ENCODE data around the gene CAMLG. TPM values are rescaled to one million over a fixed set of nuclear protein-coding genes. Genes with fewer than 3 reads are reported as not detected.

The CAMLG gene
- total and polyA plus RNA-seq, 9 of the 15 experiments (the other 6 are each of a cell fraction or from before 2014, with no cell fraction given), result 11.3 to 22.0 (median 16.3) TPM

GRCh38 chr5:134758504-134759341, 20.4 kb downstream of the CAMLG start, which contains the start of gene DDX46 (continued):
- peak; percentile 45; the same call in 1 of the 2 replicates for TF ChIP-seq CEBPG (CRISPR knock-in tag; IDR thresholded peaks at IDR 0.05)
- TF ChIP-seq CEBPG (tag; conservative IDR thresholded peaks at IDR 0.05 in 1 of 2, IDR thresholded peaks at IDR 0.05 in 1 of 2), result no peak
- TF ChIP-seq ZNF324 (CRISPR knock-in tag; IDR thresholded peaks at IDR 0.05), result no peak
- peak; percentile 16; the same call in 1 of the 2 replicates for TF ChIP-seq ZNF24 (IDR thresholded peaks at IDR 0.05)
- TF ChIP-seq CBFA2T3 (IDR thresholded peaks at IDR 0.05), result no peak
- no peak for TF ChIP-seq TSC22D4 (tag; IDR thresholded peaks at IDR 0.05)
- TF ChIP-seq SMARCA5 (IDR thresholded peaks at IDR 0.05), result no peak
- TF ChIP-seq BRCA1 (IDR thresholded peaks at IDR 0.05), result no peak
- 0 out of 2 replicates have a peak, but pooled peaks have one; percentile 64 for TF ChIP-seq BRCA1 (CRISPR knock-in tag; IDR thresholded peaks at IDR 0.05)
- TF ChIP-seq ZFX (CRISPR knock-in tag; IDR thresholded peaks at IDR 0.05), result peak; percentile 87
- no peak for TF ChIP-seq HOXB6 (CRISPR knock-in tag; IDR thresholded peaks at IDR 0.05; ENCODE audit: borderline replicate concordance)
- no peak for TF ChIP-seq KHSRP (IDR thresholded peaks at IDR 0.05)
- TF ChIP-seq LCOR (CRISPR knock-in tag; IDR thresholded peaks at IDR 0.05), result peak; percentile 95
- 0 out of 4 replicates have a peak, but pooled peaks of 1 of the 2 experiments have one; percentile 10 for TF ChIP-seq ZMIZ1 (IDR thresholded peaks at IDR 0.05; ENCODE audit: low read depth in 2 of 2, low read length in 2 of 2)
- TF ChIP-seq SIX5 (IDR thresholded peaks at IDR 0.05; ENCODE audit: borderline replicate concordance in 1 of 2, insufficient read depth in 1 of 2, low read depth in 1 of 2, low read length in 2 of 2), result peak in 1 of 2 experiments; percentile 37; a peak in 2 of 4 replicates
- TF ChIP-seq SIN3B (IDR thresholded peaks at IDR 0.05; ENCODE audit: low read depth), result peak; percentile 97
- no peak for TF ChIP-seq SMARCC2 (IDR thresholded peaks at IDR 0.05; ENCODE audit: low read depth)
- TF ChIP-seq AFF4 (CRISPR knock-in tag; IDR thresholded peaks at IDR 0.05), result peak; percentile 62; the same call in 1 of the 2 replicates
- peak; percentile 58 for TF ChIP-seq SMAD1 (IDR thresholded peaks at IDR 0.05; ENCODE audit: low read depth, low read length, partially characterized antibody)
- TF ChIP-seq, protein P1, sequence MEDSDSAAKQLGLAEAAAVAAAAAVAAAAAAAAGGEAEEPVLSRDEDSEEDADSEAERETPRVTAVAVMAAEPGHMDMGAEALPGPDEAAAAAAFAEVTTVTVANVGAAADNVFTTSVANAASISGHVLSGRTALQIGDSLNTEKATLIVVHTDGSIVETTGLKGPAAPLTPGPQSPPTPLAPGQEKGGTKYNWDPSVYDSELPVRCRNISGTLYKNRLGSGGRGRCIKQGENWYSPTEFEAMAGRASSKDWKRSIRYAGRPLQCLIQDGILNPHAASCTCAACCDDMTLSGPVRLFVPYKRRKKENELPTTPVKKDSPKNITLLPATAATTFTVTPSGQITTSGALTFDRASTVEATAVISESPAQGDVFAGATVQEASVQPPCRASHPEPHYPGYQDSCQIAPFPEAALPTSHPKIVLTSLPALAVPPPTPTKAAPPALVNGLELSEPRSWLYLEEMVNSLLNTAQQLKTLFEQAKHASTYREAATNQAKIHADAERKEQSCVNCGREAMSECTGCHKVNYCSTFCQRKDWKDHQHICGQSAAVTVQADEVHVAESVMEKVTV (CRISPR knock-in tag; IDR thresholded peaks at IDR 0.05), result no peak

Measured in K562 (cell line).